GM21825 (cell line): ENCODE data around the gene CEMIP.

ENCODE experiments used
- ATAC-seq: cut with Tn5 transposase; IDR thresholded peaks from one replicate; pipeline ENCODE4 v1.9.1; 2021; ENCODE audit warnings: mild to moderate bottlenecking, moderate library complexity; ENCODE audit not compliant: unreplicated experiment

CEMIP gene

DNA sequence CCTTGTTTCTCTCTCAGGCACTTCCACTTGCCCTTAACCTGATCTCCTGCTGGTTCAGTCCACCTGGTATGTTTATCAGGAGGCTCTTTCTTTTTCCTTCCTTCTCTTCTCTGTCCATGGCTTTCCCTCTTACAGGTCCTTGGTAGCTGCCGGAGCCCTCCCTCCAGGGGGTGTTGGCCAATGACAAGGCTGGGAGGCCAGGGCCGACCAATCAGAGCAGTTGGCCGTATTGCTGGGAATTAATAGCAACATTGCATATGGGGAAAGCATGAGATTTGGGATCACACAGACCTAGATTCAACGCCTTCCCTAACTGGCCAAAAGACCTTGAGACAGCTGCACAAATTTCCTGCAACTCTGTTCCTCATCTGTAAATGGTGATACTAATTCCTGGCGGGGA, 62.4 kb downstream of the CEMIP start:
- no peak for ATAC-seq

DNA sequence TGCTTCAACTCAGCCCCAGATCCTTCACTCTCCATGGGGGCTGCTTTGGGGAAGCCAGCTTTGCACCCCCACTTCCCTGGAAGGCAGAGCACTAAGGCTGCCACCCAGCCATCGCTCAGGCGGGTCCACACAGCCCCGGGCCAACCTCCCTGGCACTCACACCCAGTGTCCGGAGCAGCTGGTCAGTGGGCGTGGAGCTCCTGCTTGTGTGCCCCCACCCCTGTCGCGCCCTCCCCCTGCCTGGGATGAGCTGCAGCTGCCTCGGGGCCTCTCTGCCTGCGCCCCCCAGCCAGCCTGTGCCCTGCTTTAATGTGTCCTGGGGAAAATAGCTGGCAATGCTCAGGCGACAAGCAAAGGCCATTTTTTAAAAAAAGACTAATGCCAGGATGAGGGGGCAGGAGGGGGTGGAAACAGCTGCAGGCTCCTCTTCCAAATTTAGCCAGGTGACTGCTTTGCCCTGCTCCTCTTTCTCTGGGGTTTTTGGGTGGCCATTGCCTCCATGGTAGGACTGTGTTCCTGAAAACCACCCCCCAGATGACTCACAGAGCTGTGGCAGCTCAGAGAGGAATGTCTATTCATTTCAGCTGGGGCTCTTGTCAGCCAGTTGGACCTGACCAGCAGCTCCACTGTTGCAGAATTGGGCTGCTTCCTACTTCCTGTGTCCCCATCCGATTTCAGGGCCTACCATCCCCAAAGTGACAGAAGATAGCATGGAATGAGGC, 65.0 kb downstream of the CEMIP start:
- ATAC-seq = no peak

DNA sequence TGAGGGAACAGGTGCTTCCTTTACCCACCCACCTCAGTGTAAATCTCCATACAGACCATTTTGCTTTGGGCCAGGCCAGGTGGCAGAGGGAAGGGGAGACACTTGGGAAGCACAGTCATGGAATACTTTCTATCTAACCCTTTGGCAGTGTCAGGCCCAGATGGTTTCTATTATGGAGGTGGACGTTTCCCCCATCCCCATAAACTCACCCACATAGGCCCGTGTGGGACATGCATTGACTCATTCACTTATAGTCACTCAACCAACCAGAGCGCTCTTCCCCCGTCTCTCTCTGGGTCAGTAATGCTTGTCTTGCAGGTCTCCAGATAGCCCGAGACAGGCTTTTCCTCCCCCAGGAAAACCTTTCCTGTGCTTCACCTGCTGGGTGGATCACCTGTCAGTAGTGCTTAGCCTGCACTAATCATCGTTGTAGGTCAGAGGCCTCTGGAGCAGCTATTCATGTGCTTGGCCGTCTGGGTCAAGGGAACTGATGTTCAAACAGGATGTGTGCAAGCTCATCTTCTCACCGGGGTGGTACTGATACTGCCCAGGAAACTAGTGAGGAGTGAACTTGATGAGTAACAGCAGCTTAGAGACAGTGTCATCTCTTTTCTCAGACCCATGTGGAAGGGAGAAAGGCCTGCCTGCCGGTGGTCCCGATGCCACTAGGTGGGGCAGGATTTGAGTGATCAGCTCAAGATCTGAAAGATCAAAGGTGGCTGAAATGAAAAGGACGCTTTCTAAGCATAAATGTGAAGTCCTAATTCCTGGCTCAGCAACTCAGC, 67.1 kb downstream of the CEMIP start:
- no peak for ATAC-seq

DNA sequence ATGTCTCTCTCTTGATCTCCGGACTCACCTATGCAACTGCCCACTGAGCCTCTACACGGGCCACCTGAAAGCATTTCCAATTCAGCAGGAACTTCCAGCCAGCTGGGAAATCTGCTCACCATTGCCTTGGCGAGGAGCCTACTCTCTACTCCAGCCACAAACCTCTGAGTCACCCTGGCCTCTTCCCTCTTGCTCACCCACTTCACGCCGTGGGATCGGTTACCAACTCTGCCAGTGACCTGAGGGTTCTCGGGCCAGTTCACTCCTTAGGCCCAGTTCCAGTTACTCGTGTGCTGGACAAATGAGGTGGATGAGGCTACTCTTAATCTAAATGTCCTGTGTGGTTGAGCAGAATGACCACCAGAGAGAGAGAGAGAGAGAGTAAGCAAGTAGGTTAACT, 70.1 kb downstream of the CEMIP start:
- no peak for ATAC-seq

DNA sequence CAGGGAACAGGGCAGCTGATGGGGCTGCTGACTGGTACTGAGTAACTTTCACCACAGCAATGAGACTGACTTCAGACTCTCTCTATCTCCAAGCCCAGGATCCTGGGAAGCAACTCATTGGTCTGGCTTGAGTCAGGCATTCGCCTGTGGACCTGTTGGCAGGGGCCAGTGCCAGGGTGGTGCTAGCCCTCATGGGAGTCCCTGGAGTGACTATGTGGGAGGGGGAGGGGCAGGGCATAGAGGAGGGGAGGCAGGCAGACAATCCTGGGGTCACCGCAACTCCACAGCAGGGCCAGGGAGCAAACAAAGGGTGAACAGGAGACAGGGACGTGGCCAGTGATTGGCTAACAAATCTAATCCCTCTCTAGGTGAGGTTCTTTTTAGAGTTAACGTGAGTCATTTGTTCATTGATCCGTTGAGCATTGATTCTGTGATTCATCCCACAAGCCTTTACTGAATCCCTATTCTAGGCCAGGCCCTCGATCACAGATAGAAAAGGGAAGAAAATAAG, 71.8 kb downstream of the CEMIP start:
- ATAC-seq = no peak

DNA sequence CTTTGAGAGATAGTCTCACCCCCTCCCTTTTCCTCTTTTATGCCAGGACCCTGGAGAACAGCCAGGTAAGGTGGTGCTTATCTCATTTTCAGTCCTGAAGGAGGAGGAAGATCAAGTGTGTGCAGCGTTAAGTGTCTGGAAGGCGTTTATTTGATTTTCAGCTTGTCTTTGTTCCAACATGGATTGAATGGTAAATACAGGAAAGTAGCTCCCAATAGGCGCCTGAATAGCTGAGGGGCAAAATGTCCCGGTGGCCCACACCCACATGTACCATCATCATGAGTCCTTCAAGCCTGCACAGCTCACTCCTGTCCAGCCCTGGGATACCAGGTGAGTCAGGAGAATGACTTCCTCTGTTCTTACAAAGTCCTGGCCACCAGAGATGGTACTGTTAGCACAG, 73.5 kb downstream of the CEMIP start:
- ATAC-seq = no peak

DNA sequence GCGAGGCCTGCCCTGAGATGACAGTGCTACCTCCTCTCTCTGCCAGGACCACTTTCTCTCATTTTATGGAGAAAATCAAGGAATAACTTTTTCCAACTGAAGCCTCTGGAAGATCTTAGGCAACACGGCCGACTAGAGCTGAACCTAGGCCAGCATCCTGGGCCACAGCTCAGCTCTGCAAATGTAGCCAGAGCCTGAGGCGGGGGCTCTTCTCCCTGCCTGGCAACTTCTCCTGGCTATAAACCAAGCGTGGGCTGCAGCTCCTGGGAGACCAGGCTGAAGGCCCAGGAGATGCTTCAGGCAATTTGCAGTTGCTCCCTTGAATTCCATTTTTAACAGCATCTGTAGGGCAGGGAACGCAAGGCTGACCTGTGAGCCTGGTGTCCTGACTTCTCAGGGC, 74.9 kb downstream of the CEMIP start:
- no peak for ATAC-seq

DNA sequence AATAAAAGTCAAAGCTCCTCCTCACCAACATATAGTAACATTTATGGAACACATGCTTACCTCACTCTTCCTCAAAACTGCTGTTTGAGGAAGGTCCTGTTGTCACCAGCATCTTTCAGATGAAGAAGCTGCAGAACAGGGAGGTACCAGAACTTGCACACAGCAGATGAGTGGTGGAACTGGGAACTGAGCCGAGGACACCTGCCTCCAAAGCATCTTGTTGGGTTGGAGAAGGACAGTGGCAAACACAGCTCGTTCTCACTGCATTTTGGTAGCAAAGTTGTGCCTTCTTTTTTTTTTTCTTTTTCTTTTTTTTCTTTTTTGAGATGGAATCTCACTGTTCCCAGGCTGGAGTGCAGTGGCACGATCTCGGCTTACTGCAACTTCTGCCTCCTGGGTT, 76.0 kb downstream of the CEMIP start:
- no peak for ATAC-seq

DNA sequence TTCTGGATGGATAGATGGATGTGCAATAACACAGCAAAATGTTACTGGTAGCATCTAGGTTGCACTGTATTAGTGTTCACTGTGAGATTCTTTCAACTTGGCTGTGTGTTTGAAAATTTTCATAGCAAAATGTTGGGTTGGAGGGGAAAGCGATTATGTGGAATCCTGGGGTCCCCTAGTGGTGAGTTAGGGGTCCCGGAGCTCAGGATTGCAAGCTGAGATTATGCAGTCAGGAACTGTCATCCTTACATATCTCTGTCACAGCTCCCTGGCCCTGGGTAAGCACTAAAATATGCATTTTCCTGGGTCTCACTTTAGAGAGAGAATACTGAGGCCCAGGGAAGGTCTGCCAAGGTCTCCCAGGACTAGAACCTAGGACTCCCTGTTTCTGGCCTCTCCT, 77.2 kb downstream of the CEMIP start:
- no peak for ATAC-seq

DNA sequence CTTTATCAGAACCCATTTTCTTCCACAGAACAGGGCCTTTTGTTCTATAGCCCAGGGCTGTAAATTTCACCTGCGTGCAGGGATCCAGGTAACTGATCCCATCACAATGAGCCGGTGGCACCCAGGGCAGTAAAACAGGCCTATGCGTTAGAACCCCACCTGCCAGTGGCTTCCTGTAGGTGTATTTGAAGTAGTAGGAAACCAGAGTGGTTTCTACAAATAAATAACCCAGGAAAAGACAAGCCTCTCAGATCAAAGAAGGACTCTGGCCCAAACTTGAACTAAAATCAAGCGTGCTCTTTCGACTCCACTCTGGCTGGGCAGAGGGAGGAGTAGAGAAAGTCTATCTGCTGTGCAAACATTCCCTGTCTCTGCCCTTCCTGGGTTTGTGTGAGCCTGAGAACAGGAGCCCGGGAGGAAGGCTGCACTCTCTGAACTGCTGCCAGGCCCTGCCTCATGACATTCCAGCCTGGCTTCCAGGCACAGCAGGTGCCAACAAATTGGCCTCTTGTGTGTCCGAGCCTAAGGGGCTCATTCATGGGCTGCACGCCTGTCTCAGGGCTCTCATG, 77.7 kb downstream of the CEMIP start:
- no peak for ATAC-seq

DNA sequence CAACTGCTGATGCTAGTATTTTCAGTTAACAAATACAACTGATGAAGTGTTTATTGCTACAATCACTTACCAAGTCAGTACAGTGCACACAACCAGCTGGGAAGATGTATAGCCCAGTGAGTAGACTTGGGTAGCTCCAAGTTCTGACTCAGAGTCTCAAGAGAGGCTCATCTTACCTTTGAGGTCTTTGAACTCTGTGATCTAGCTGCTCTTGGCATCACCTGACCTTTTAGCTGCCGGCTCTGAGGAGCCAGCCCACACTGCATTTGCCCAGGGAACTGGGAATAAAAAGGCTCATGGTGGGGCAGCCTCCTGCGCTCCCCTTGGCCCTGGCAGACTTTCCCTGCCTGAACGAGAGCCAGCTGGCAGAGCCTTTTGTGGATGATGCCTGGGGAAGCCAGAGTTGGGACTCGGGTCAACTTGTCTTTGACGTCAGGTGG, 82.6 kb downstream of the CEMIP start:
- no peak for ATAC-seq

DNA sequence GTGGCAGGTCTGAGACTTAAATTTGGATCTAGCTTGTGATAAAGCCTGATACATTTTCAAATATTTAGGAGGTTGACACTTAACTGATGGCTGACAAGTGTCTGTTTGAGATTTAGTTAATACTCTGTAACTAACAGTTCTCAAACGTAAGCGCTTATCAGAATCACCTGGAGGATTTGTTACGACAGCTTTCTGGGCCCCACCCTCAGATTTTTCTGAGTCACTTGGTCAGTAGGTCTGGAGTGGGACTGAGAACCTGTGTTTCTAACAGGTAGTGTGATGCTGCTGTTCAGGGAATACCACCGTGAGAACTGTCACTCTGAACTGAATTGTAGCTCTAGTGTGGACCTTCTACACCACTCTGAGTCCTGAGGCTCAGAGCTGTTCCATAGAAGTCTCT, 85.5 kb downstream of the CEMIP start:
- no peak for ATAC-seq

DNA sequence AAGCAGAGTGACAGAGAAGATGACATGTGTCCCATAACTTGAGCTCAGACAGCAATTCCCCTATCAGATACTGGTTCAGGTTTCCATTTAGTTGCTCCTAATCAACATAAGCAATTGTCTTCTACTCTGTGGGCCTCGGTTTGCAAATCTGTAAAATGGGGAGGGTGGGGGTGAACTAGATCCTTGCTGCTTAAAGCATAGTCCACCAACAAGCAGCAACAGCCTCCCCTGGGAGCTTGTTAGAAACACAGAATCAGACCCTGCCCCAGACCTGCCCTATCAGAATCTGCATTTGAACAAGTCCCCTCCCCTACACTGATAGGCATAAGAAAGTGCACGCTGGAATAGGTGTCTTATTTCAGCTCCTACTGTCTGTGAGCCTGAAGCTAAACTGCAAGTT, 87.8 kb downstream of the CEMIP start:
- ATAC-seq = no peak

DNA sequence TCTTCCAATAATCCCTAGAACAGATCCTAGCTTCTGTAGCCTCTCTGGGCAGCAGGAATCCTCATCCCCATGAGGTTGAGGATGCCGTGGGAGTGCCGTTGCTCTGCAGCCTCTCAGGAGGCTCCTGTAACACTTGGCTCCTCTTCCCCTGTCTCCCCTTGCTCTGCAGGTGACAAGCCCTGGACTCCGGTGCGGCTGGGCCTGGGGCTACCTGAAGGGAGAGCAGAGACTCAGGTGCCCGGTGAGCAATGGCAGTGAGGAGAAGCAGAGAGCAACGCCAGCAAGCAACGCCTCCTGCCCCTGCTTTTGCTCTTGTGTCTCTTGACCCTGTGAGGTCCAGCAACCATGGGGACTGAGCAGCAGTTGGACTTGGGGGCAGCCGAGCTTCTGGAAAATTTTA, 91.2 kb downstream of the CEMIP start:
- ATAC-seq = no peak

DNA sequence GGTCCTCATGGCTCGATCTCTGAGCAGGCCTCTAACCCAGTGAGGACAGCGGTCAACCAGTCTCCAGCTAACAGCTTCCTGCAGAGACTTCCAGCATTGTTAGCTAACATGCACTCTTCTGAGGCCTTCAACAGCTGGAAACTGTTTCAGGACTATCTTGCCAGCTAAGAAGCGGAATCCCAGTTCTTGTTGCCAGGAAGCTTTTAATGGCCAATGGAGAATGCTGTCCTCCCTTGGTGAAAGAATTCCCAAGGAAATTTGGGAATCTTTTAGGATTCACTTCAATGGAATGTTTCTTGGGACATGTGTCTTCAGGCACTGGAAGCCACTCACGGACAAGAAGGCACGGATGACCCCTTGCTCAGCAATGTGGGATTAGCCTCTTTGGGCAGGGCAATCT, 91.7 kb downstream of the CEMIP start:
- no peak for ATAC-seq

DNA sequence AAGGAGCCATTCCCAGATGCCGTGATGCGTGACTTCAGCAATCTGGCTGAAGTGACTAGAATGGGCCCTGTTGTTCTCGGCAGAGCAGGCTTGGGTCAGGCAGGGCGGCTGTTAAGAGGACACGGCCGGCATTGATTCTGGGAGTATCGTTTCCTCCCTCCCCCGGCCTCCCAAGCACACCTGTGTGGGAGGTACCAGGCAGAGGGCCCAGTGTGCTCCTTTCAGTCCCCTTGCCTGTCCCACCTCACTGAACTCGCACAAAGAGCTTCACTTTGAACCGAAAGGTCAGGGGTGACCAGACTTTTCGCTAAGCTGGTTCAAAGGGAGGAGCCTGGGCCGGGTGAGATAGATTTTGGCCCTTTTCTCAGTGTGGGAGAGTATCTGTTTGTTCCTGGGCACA, 92.7 kb downstream of the CEMIP start:
- ATAC-seq = no peak

DNA sequence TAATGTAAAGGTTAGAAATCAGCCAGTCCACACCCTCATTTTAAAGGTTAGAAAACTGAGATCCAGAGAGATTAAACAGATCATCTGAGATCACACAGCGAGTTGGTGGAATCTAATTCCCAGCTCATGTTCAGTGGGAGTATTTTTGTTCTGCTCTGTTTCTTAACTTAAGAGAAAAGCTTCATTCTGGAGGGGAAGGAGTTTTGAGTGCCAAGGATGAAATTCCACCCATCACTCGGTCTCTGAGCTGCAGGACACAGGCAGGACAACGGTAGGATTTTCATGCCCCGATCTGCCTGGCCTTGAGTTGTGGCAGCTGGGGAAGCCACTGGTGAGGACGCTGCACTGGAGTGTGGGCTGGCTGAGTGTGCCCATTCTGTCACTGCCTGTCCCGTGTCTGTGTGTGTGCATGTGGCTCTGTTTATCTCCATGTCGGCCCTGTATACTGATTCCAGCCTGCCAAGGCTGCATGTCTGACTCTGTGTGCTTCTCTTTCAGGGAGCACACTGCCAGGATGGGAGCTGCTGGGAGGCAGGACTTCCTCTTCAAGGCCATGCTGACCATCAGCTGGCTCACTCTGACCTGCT, 94.3 kb downstream of the CEMIP start:
- no peak for ATAC-seq

DNA sequence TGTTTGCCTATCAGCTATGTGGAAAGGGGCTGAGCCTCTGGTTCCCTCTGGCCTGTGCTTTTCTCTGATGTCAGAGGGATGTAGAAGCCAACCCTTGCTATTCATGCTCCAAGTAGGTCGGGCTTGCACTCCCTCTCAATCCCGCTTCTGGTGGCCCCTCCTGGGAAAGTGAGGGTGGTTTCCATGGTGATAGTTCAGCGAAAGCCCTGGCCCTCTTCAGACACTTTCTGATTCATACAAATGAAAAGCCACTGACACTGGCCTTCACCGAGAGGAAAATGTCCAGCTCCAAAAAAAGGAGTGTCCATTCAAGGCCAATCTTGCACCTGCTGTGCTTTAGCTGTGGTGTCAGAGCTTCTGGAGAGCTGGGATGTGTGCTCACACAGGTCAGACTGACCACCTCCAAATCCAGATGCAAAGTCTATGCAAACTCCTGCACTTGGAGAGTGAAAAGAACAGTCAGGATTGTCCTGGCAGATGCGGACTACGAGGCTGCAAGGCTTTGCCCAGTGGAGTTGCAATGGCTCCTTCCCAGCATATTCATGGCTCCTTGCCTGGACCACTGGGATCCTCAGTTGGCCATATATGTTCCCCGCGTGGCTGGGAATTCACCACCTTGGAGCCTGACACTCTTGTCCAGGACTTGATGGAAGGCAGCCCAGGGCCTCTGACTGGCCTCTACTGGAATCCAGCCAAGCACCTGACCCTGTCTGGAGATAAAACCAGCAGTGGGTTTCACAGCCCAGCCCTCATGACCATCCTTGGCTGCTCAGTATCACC, 96.6 kb downstream of the CEMIP start:
- ATAC-seq = no peak

DNA sequence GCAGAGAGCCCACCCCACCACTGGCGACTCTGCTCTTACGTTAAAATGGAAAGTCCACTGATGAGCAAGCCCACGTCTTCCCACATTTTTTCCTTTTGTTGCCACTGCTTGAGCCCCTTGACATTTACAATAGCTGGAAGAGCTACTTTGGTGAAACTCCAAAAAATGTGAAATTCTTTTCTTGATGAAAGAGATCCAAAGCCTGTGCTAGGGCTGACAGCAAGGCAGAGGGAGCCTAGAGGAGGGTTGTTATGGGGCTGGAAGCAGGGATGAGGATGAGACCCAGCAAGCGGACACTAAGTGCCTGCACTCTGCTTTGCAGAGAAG, 97.1 kb downstream of the CEMIP start:
- no peak for ATAC-seq

DNA sequence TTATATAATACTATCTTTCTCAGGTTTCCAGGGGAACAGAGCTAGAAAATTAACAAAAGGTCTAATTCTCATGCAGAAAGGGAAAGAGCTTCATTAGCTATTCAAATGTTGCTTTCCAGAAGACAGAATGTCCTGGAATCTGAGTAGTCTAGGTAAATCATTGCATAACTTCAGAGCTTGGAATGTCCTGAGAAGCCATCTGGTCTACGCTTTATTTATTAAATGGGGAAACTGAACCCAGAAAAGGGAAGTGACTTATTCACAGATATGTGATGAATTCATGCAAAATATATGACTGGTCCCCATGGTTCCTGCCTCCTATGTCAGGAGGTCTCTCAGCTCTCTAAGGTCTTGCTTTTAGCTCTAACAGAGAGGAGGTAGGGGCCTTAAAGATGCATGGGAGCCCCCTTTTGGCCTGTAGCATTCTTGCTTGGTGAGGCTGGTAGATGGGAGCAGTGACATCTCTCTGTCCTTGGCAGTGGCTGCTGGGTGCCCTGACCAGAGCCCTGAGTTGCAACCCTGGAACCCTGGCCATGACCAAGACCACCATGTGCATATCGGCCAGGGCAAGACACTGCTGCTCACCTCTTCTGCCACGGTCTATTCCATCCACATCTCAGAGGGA, 99.2 kb downstream of the CEMIP start:
- ATAC-seq = no peak

DNA sequence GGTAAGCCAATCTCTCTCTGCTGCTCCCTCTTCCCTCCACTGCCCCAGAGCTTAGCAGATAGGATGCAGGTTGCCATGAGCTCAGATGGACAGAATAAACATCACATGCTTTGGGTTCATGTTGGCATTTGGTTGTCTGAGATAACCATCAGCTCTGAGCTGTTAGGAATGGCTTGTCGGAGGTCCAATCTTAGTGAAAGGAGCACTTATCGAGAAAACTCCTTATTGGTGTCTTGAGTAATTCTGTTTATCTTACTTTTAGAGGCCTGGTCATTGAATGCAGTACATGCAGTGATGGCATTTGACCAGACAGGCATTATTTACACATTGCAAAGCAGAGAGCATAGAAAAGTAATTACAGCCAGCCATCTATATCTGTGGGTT, 99.7 kb downstream of the CEMIP start:
- ATAC-seq = no peak
